ENCODE data around the gene ZNF554. TPM values are rescaled to one million over a fixed set of nuclear protein-coding genes. Genes with fewer than 3 reads are reported as not detected.

The ZNF554 gene
- total and polyA plus RNA-seq, 4 donors, result 0.94 to 3.3 (median 2.1) TPM

GRCh38 chr19:2820112-2820702, 539 bp downstream of the ZNF554 start:
- no peak overlapping the region for H3K27ac ChIP-seq (ENCODE audit: low read depth in 1 of 2, low read length in 2 of 2)
- DNase-seq (ENCODE audit: low spot score), result no peak

GRCh38 chr19:2822846-2823245, 3.2 kb downstream of the ZNF554 start:
- no peak overlapping the region for H3K9ac ChIP-seq (ENCODE audit: low read depth in 1 of 2, low read length in 2 of 2)
- peaks cover 0 to 10% (median 9%) of the 10 kb centered on the region in 4 donors for H3K9me3 ChIP-seq (ENCODE audit: control insufficient read depth in 4 of 4, low read length in 3 of 4)
- DNase-seq (ENCODE audit: low spot score), result no peak
- no peak overlapping the region for H3K27ac ChIP-seq (ENCODE audit: low read depth in 1 of 2, low read length in 2 of 2)
- H3K36me3 ChIP-seq (ENCODE audit: control insufficient read depth in 4 of 4, insufficient read depth in 3 of 4, low read depth in 1 of 4, low read length in 3 of 4), result peaks cover 0 to 29% (median 12%) of the 10 kb centered on the region in 4 donors
- WGBS, result 96% methylated on average over 5 of the region's 5 CpGs
- H3K4me1 ChIP-seq (ENCODE audit: control insufficient read depth in 4 of 4, insufficient read depth in 4 of 4, low read length in 3 of 4), result peaks cover 0 to 12% (median 4%) of the 10 kb centered on the region in 4 donors
- H3K4me3 ChIP-seq (ENCODE audit: low read depth in 1 of 3, low read length in 3 of 3), result no peak overlapping the region
- no peaks in the 10 kb centered on the region for H3K27me3 ChIP-seq (ENCODE audit: control insufficient read depth in 4 of 4, insufficient read depth in 4 of 4, low read length in 3 of 4)
- TF ChIP-seq HNF4A (conservative IDR thresholded peaks at IDR 0.05), result no peak
- TF ChIP-seq RXRA (IDR thresholded peaks at IDR 0.05), result no peak
- TF ChIP-seq GABPA (IDR thresholded peaks at IDR 0.05 in 1 of 2, conservative IDR thresholded peaks at IDR 0.05 in 1 of 2), result no peak
- TF ChIP-seq ZBTB33 (IDR thresholded peaks at IDR 0.05), result no peak
- TF ChIP-seq CTCF (IDR thresholded peaks at IDR 0.05; ENCODE audit: low read depth, low read length, missing input control), result no peak
- no peak for TF ChIP-seq MAX (IDR thresholded peaks at IDR 0.05)
- TF ChIP-seq ATF3 (IDR thresholded peaks at IDR 0.05), result no peak
- TF ChIP-seq JUND (IDR thresholded peaks at IDR 0.05), result no peak

More at GRCh38 chr19:2820112-2820702, 539 bp downstream of the ZNF554 start:
- Histone ChIP-seq H3K36me3 (ENCODE audit: control insufficient read depth in 4 of 4, insufficient read depth in 3 of 4, low read depth in 1 of 4, low read length in 3 of 4) (peaks cover 0 to 18% (median 2%) of the 10 kb centered on the region in 4 donors), H3K9ac (ENCODE audit: low read depth in 1 of 2, low read length in 2 of 2) (peak overlapping the region in 1 of 2 donors; percentile 84), H3K27me3 (ENCODE audit: control insufficient read depth in 4 of 4, insufficient read depth in 4 of 4, low read length in 3 of 4) (no peaks in the 10 kb centered on the region), H3K4me1 (ENCODE audit: control insufficient read depth in 4 of 4, insufficient read depth in 4 of 4, low read length in 3 of 4) (peaks cover 0 to 12% (median 4%) of the 10 kb centered on the region in 4 donors), H3K4me3 (ENCODE audit: low read depth in 1 of 3, low read length in 3 of 3) (peak overlapping the region; percentile 57 to 95 (median 91)), H3K9me3 (ENCODE audit: control insufficient read depth in 4 of 4, low read length in 3 of 4) (peaks cover 0 to 7% (median 0%) of the 10 kb centered on the region in 4 donors)
- TF ChIP-seq ATF3 (IDR thresholded peaks at IDR 0.05) (no peak), MAX (IDR thresholded peaks at IDR 0.05) (no peak), FOXA1 (IDR thresholded peaks at IDR 0.05) (no peak), NR2F2 (IDR thresholded peaks at IDR 0.05) (no peak), CTCF (IDR thresholded peaks at IDR 0.05; ENCODE audit: low read depth, low read length, missing input control) (no peak), FOXA2 (IDR thresholded peaks at IDR 0.05) (no peak), JUND (IDR thresholded peaks at IDR 0.05) (no peak), ZBTB33 (IDR thresholded peaks at IDR 0.05) (no peak), RXRA (IDR thresholded peaks at IDR 0.05) (no peak), YY1 (IDR thresholded peaks at IDR 0.05) (no peak), TAF1 (conservative IDR thresholded peaks at IDR 0.05) (no peak), HNF4A (conservative IDR thresholded peaks at IDR 0.05) (no peak)
- WGBS, result 2% methylated on average over 36 of the region's 36 CpGs
